Measurements from ENCODE around the gene H3-3A.
"Not testable (repeated sequence)": the region's sequence is repeated elsewhere in the genome, so short reads cannot be mapped to it uniquely, and the experiment has no call there.

The H3-3A gene

DNA sequence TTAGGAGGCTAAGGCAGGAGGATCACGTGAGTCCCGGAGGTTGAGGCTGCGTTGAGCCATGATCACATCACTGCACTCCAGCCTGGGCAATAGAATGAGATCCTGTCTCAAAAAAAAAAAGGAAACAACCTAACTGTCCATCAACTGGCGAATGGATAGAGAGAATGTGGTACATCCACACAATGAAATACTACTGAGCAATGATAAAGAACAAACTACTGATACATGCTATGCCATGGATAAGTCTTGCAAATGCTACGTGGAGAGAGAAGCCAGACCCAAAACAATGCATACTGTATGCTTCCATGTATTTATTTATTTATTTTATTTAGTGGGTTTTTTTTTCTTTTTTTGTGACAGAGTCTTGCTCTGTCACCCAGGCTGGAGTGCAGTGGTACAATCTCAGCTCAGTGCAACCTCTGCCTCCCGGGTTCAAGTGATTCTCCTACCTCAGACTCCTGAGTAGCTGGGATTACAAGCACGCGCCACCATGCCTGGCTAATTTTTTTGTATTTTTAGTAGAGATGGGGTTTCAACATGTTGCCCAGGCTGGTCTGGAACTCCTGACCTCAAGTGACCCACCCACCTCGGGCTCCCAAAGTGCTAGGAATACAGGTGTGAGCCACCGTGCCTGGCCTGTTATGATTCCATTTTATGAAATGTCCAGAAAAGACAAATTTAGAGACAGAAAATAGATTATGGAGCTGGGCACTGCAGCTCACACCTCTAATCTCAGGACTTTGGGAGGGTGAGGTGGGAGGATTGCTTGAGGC, 29.7 kb downstream of the H3-3A start:
- H3K4me1 Mint-ChIP-seq, H3K27ac Mint-ChIP-seq: not testable (repeated sequence)

DNA sequence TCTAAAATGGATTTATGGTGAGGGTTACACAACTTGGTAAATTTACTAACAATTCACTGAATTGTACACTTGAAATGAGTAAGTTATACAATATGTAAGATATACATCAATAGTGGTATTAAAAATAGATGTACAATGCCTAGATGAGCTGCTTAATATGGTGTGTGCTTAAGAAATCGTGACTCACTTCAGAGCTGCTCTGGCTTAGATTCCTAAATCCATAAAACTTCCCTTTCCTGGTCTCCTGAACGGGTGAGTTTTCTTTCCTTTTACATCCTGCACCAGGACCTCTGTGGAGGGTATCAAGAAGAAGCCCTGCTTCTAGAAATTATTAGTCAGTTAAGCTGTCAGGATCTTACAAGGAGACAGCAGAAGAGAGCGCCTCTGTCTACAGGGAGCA, 30.4 kb downstream of the H3-3A start:
- DNase-seq = no peak
- Mint-ChIP-seq H3K9me3 (no peaks in the 10 kb centered on the region), H3K4me3 (no peak overlapping the region), H3K27ac (no peak overlapping the region), H3K4me1 (no peaks in the 10 kb centered on the region), H3K27me3 (peaks cover 7% of the 10 kb centered on the region)
- no peak for ATAC-seq

More for the DNA sequence above, 29.7 kb downstream of the H3-3A start:
- DNase-seq, ATAC-seq, H3K4me3 Mint-ChIP-seq, H3K27me3 Mint-ChIP-seq, H3K9me3 Mint-ChIP-seq: not testable (repeated sequence)

DNA sequence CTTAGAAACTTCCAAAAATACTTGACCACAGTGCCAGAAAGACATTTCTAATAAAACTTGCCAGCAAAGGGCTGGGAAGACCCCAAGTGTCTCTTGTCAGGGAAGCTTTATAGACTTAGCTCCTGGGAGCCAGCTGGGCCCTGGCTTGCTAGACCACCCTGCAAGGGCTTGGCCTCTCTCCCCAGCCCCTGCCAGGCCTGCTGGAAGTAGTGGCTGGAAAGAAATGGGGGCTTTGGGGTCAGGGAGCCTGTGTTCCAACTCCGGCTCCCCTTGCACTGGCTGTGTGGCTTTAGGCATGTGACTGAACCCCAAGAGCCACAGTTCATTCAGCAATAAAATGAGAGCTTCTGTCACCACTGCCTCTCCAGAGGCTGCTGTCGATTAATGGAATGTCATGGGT, 31.1 kb downstream of the H3-3A start:
- Mint-ChIP-seq H3K4me1 (peaks cover under 1% of the 10 kb centered on the region), H3K27me3 (peaks cover 11% of the 10 kb centered on the region), H3K27ac (no peak overlapping the region)

GRCh38 chr1:226094451-226094850, 31.9 kb downstream of the H3-3A start:
- ATAC-seq = no peak
- no peaks in the 10 kb centered on the region for H3K9me3 Mint-ChIP-seq
- H3K4me3 Mint-ChIP-seq = no peak overlapping the region
- no peak for DNase-seq
- peaks cover 8% of the 10 kb centered on the region for H3K4me1 Mint-ChIP-seq
- H3K27ac Mint-ChIP-seq = no peak overlapping the region
- peaks cover 15% of the 10 kb centered on the region for H3K27me3 Mint-ChIP-seq

More for the DNA sequence above, 31.1 kb downstream of the H3-3A start:
- Mint-ChIP-seq H3K9me3 (no peaks in the 10 kb centered on the region), H3K4me3 (no peak overlapping the region)
- DNase-seq (no peak), ATAC-seq (no peak)

- H3K4me1 Mint-ChIP-seq = peaks cover 14% of the 10 kb centered on the region
- H3K27ac Mint-ChIP-seq = no peak overlapping the region
- peaks cover 15% of the 10 kb centered on the region for H3K27me3 Mint-ChIP-seq
- H3K9me3 Mint-ChIP-seq = no peaks in the 10 kb centered on the region
- ATAC-seq (no peak), DNase-seq (no peak)
- no peak overlapping the region for H3K4me3 Mint-ChIP-seq
Observed at GRCh38 chr1:226095286-226095685, 32.8 kb downstream of the H3-3A start.

DNA sequence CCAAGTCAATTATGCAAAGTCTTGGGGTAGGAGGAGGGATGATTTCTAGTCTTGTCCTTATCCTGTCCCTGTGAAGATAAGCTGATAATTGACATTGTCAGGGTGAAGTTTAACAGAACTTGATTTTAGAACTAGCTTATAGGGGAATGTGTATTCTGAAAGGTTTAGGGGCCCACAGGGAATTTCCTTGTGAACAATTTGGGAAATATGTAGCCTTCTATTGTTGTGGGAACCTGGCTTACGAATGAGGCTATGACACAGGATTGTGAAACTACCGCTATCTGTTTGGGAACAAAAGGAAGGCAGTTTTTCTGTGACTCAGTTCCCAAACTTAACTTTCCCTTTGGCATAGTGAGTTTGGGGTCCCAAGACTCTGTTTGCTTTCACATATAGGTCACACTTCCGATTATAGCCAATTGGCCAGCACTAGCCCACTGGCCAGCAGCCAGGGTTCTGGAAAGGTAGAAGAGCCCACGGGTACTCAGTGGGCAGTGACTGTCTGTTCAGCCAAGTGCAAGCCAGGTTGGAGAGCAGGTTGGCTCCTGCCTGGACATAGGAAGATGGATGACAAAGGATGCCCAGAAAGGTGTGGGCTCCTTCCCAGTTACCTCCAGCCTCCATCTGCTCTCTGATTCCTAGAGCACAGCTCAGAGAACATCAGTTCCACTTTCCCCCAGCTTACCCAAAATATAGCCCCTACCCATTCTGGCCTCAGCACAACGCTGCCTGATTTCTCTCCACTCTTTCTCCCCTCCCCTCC, 35.5 kb downstream of the H3-3A start:
- Mint-ChIP-seq H3K27ac (no peak overlapping the region), H3K4me3 (no peak overlapping the region)

GRCh38 chr1:226098870-226099835, 36.6 kb downstream of the H3-3A start:
- H3K4me3 Mint-ChIP-seq = no peak overlapping the region
- peaks cover 15% of the 10 kb centered on the region for H3K27me3 Mint-ChIP-seq

More for the DNA sequence above, 35.5 kb downstream of the H3-3A start:
- ATAC-seq (no peak), DNase-seq (no peak)
- Mint-ChIP-seq H3K9me3 (no peaks in the 10 kb centered on the region), H3K27me3 (peaks cover 15% of the 10 kb centered on the region), H3K4me1 (peaks cover 23% of the 10 kb centered on the region)

DNA sequence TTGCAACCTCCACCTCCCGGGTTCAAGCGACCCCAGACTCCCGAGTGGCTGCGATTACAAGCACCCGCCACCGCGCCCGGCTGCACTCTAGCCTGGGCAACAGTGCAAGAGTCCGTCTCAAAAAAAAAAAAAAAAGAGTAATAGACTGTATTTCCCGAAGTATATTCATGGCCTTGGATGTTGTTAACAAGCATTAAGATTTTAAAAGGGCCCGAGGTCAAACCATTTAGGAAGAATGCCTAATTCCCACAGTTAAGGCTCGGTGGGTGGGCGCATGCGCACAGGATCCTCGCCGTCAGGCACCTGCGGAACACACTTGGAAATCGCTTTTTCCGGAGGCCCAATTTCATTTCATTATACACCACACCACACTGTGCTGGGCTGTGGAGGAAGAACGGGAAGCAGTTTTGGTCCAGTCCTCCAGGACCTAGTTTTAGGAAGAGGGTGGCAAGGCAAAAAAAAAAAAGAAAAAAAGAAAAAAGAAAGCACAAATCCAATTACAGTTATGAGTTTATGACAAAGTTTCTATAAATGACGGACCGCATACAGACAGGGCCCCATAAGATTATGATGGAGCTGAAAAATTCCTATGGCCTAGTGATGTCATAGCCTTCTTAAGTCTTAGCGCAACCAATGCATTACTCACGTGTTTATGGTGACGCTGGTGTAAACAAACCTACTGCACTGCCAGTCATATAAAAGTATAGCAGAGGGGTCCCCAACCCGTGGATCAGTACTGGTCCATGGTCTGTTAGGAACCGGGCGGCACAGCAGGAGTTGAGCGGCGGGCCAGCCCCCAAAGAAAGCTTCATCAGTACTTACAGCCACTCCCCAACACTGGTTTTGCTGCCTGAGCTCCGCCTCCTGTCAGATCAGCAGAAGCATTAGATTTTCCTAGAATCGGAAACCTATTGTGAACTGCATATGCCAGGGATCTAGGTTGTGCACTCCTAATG, 38.2 kb downstream of the H3-3A start:
- Mint-ChIP-seq H3K27me3 (peaks cover 15% of the 10 kb centered on the region), H3K27ac (peak overlapping the region in 1 of 2 donors; percentile 24), H3K4me1 (peaks cover 23% of the 10 kb centered on the region), H3K9me3 (no peaks in the 10 kb centered on the region), H3K4me3 (peak overlapping the region; percentile 85 to 88)
- DNase-seq (no peak), ATAC-seq (peak; percentile 56)

More at GRCh38 chr1:226098870-226099835, 36.6 kb downstream of the H3-3A start:
- DNase-seq (no peak), ATAC-seq (peak; percentile 66)
- Mint-ChIP-seq H3K9me3 (no peaks in the 10 kb centered on the region), H3K4me1 (peaks cover 23% of the 10 kb centered on the region), H3K27ac (no peak overlapping the region)

- H3K4me3 Mint-ChIP-seq = no peak overlapping the region
- no peaks in the 10 kb centered on the region for H3K27me3 Mint-ChIP-seq
- no peaks in the 10 kb centered on the region for H3K9me3 Mint-ChIP-seq
- no peak for ATAC-seq
- DNase-seq = no peak
- no peak overlapping the region for H3K27ac Mint-ChIP-seq
- H3K4me1 Mint-ChIP-seq = peaks cover 30% of the 10 kb centered on the region
Observed at GRCh38 chr1:226104671-226105121, 42.2 kb downstream of the H3-3A start.

DNA sequence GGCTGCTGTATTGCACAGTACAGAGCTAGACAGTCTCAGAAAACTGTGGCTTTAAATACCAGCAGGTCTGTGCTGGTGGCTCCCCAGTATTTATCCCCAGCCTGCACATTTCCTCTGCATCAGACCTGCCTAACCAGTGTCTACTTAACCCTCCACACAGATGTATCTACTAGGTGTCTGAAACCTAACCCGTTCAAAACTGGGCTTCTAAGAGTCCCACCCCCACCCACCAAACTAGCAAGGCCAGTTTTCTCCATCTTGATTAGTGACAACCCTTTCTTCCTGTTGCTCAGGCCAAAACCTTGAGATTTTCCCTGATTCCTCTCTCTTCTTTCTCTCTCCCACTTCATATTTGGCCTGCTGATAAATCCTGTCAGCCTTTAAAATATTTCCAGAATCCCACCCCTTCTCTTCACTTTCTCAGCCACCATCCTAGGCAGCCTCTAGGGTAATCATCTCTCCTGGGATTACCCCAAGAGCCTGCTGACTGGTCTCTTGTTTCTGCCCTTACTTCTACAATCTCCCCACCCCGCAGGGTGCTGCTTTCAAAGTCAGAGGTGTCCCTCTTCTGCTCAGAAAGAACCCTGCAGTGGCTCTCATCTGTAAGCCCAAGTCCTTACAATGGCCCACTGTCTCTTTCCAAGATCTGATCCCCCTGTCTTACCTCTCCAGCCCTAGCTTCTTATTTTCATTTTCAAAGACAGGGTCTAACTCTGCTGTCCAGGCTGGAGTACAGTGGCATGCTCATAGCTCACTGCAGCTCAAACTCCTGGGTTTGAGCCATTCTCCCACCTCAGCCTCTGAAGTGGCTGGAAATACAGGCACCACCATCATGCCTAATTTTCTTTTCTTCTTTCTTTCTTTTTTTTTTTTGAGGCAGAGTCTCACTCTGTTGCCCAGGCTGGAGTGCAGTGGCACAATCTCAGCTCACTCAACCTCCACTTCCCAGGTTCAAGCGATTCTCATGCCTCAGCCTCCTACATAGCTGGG, 45.2 kb downstream of the H3-3A start:
- no peak for ATAC-seq
- H3K4me3 Mint-ChIP-seq = no peak overlapping the region
- no peaks in the 10 kb centered on the region for H3K9me3 Mint-ChIP-seq
- H3K27me3 Mint-ChIP-seq = no peaks in the 10 kb centered on the region
- H3K27ac Mint-ChIP-seq = peak overlapping the region in 1 of 2 donors; percentile 3
- DNase-seq = no peak
- peaks cover 31% of the 10 kb centered on the region for H3K4me1 Mint-ChIP-seq

GRCh38 chr1:226108935-226109828, 46.7 kb downstream of the H3-3A start:
- peaks cover 32% of the 10 kb centered on the region for H3K4me1 Mint-ChIP-seq
- peak overlapping the region; percentile 87 to 92 for H3K27ac Mint-ChIP-seq
- H3K4me3 Mint-ChIP-seq = peak overlapping the region; percentile 87 to 97
- DNase-seq (no peak), ATAC-seq (no peak)
- H3K27me3 Mint-ChIP-seq = no peaks in the 10 kb centered on the region
- H3K9me3 Mint-ChIP-seq = no peaks in the 10 kb centered on the region

DNA sequence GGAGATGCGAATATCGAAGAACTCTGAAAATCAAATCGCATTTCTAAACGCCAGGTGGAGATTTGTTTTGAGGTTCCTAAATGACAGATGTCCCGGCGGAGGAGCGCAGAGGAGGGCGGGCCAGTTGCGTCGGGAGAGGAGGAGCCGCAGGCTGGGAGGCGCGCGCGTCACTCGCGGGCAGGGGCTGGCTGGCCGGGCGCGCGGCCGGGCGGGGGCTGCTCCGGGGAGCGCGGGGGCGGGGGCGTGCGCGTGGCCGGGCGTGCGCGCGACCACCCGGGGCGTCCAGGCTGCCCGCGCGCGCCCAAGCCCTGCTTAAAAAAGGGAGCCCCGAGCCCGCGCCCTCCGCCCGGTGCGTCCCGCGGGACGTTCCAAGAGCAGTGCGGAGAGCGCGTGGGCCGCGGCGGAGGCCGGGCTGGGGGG, 47.3 kb downstream of the H3-3A start:
- Mint-ChIP-seq H3K4me3 (peak overlapping the region; percentile 87 to 97), H3K27ac (peak overlapping the region; percentile 87 to 92), H3K27me3 (no peaks in the 10 kb centered on the region), H3K9me3 (no peaks in the 10 kb centered on the region), H3K4me1 (peaks cover 32% of the 10 kb centered on the region)
- ATAC-seq (peak; percentile 85), DNase-seq (peak; percentile 77 to 83)
